ENCODE data around the gene ILF2.
"Not testable (repeated sequence)": the region's sequence is repeated elsewhere in the genome, so short reads cannot be mapped to it uniquely, and the experiment has no call there.

The ILF2 gene

DNA sequence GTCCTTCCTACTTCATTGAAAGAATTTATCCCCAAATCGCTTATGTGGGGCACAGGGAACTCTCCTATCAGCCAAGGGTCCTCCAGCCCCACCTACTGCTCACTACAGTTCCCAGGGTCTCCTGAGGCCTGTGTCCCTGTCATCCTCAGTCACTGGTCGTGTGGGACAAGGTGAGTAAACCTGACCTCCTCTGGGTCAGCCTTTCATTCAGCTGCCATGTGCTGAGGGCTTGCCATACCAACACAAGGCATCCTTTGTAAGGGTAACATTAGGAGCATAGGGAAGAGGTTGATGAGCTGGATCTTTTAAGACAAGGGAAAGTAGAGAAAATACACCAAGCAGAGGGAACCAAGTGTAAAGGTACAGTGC is 23.5 kb downstream of the ILF2 start:
- H3K36me3 Mint-ChIP-seq (ENCODE audit: low read depth): peaks cover 49% of the 10 kb centered on the region
- H3K27ac Mint-ChIP-seq: no peak overlapping the region
- no peaks in the 10 kb centered on the region for H3K27me3 Mint-ChIP-seq (ENCODE audit: low read depth)
- no peak overlapping the region for H3K4me3 Mint-ChIP-seq
- H3K9me3 Mint-ChIP-seq: no peaks in the 10 kb centered on the region
- H3K4me1 Mint-ChIP-seq (ENCODE audit: low read depth): peaks cover 39% of the 10 kb centered on the region

GRCh38 chr1:153646672-153647345 is 24.0 kb downstream of the ILF2 start:
- no peaks in the 10 kb centered on the region for H3K27me3 Mint-ChIP-seq (ENCODE audit: low read depth)
- peaks cover 54% of the 10 kb centered on the region for H3K36me3 Mint-ChIP-seq (ENCODE audit: low read depth)
- H3K27ac Mint-ChIP-seq: peak overlapping the region; percentile 29
- no peak overlapping the region for H3K4me3 Mint-ChIP-seq
- H3K4me1 Mint-ChIP-seq (ENCODE audit: low read depth): peaks cover 39% of the 10 kb centered on the region
- no peaks in the 10 kb centered on the region for H3K9me3 Mint-ChIP-seq

GRCh38 chr1:153643816-153644215 is 27.0 kb downstream of the ILF2 start:
- Mint-ChIP-seq H3K36me3 (ENCODE audit: low read depth) (peaks cover 68% of the 10 kb centered on the region), H3K4me1 (ENCODE audit: low read depth) (peaks cover 33% of the 10 kb centered on the region), H3K27me3 (ENCODE audit: low read depth) (no peaks in the 10 kb centered on the region), H3K4me3 (no peak overlapping the region), H3K9me3 (no peaks in the 10 kb centered on the region), H3K27ac (no peak overlapping the region)

- no peak overlapping the region for H3K4me3 Mint-ChIP-seq
- H3K27me3 Mint-ChIP-seq (ENCODE audit: low read depth): no peaks in the 10 kb centered on the region
- no peaks in the 10 kb centered on the region for H3K9me3 Mint-ChIP-seq
- H3K36me3 Mint-ChIP-seq (ENCODE audit: low read depth): peaks cover 68% of the 10 kb centered on the region
- peaks cover 33% of the 10 kb centered on the region for H3K4me1 Mint-ChIP-seq (ENCODE audit: low read depth)
- no peak overlapping the region for H3K27ac Mint-ChIP-seq
Observed at GRCh38 chr1:153643100-153643499, 27.7 kb downstream of the ILF2 start.

DNA sequence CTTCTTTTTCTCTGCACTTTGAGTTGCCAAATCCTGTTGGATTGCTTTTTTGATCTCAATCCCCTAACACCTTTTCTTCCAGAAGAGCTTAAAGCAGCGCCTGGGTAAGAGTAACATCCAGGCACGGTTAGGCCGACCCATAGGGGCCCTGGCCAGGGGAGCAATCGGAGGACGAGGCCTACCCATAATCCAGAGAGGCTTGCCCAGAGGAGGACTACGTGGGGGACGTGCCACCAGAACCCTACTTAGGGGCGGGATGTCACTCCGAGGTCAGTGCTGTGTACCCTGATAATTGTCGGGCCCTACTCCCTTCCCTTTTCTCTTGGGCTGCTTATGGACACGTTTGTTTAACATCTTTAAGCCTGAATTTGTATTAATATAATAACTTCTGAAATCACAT is 28.6 kb downstream of the ILF2 start:
- no peak overlapping the region for H3K27ac Mint-ChIP-seq
- H3K27me3 Mint-ChIP-seq (ENCODE audit: low read depth): no peaks in the 10 kb centered on the region
- peaks cover 34% of the 10 kb centered on the region for H3K4me1 Mint-ChIP-seq (ENCODE audit: low read depth)
- no peaks in the 10 kb centered on the region for H3K9me3 Mint-ChIP-seq
- no peak overlapping the region for H3K4me3 Mint-ChIP-seq
- H3K36me3 Mint-ChIP-seq (ENCODE audit: low read depth): peaks cover 70% of the 10 kb centered on the region

DNA sequence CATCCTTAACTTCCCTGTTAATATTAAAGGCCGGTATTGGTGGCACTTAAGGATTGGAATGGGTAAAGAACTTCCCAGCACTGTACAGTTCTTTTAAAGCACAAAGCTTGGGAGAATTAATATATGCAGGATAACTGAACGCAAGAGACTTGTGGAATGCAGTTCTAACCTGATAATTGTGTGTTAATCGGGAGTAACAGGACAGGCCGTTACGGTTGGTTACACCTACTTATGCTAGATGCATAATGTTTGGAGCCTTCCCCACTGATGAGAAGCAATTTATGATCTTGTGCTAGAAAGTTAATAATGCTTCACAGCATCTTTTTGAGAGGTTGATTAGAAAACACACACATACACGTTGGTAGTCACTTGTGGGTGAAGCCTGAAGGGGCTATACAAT is 29.9 kb downstream of the ILF2 start:
- Mint-ChIP-seq H3K27ac (no peak overlapping the region), H3K4me1 (ENCODE audit: low read depth) (peaks cover 35% of the 10 kb centered on the region), H3K4me3 (no peak overlapping the region), H3K27me3 (ENCODE audit: low read depth) (no peaks in the 10 kb centered on the region), H3K9me3 (no peaks in the 10 kb centered on the region), H3K36me3 (ENCODE audit: low read depth) (peaks cover 64% of the 10 kb centered on the region)

DNA sequence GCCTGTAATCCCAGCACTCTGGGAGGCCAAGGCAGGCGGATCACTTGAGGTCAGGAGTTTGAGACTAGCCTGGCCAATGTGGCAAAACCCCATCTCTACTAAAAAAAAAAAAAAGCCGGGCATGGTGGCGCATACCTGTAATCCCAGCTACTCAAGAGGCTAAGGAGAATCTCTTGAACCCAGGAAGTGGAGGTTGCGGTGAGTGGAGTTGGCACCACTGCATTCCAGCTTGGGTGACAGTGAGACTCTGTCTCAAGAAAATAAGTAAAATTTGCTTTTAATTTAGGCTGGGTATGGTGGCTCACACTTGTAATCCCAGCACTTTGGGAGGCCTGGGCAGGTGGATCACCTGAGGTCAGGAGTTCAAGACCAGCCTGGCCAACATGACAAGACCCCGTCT is 30.6 kb downstream of the ILF2 start:
- H3K4me3 Mint-ChIP-seq; H3K27me3 Mint-ChIP-seq (ENCODE audit: low read depth); H3K27ac Mint-ChIP-seq; H3K9me3 Mint-ChIP-seq: not testable (repeated sequence)
- peaks cover 29% of the 10 kb centered on the region for H3K4me1 Mint-ChIP-seq (ENCODE audit: low read depth)
- peaks cover 58% of the 10 kb centered on the region for H3K36me3 Mint-ChIP-seq (ENCODE audit: low read depth)

DNA sequence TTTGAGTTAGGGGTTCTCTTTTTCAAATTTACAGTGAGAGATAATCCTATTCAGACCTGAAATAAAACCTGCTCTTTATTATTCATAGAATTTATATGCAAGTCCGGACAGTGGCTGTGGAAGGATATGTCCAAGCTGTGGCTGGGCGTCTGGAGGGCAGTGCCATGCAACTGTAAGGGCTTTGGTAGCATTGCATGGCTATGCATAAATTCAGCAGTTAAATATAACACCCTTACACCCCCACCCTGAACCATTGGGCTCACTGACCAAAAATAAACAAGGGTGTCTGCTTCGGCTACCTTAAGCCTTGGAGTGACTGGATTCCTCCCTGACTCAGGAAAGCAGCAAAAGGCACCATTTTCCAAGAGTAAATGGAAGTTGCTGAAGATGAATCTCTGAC is 31.5 kb downstream of the ILF2 start:
- Mint-ChIP-seq H3K36me3 (ENCODE audit: low read depth) (peaks cover 53% of the 10 kb centered on the region), H3K4me1 (ENCODE audit: low read depth) (peaks cover 26% of the 10 kb centered on the region), H3K27ac (no peak overlapping the region)

GRCh38 chr1:153638261-153638660 is 32.5 kb downstream of the ILF2 start:
- Mint-ChIP-seq H3K27me3 (ENCODE audit: low read depth) (no peaks in the 10 kb centered on the region), H3K9me3 (no peaks in the 10 kb centered on the region), H3K36me3 (ENCODE audit: low read depth) (peaks cover 45% of the 10 kb centered on the region), H3K27ac (no peak overlapping the region), H3K4me1 (ENCODE audit: low read depth) (peaks cover 18% of the 10 kb centered on the region), H3K4me3 (no peak overlapping the region)

More for the DNA sequence above, 31.5 kb downstream of the ILF2 start:
- Mint-ChIP-seq H3K27me3 (ENCODE audit: low read depth) (no peaks in the 10 kb centered on the region), H3K9me3 (no peaks in the 10 kb centered on the region), H3K4me3 (no peak overlapping the region)

DNA sequence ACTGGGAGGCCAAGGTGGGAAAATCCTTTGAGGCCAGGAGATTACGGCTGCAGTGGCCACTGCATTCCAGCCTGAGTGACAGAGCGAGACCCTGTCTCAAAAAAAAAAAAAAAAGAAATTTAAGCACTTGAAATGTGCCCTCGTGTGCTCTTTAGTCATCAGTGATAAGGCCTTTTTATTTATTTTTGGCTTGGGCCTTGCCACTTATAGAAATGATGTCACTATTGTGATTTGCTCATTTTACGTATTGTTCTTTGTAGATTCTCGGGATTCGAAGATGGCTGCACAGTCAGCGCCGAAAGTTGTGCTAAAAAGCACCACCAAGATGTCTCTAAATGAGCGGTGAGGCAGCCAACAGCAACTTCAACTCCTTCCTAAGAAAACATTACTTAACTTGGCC is 34.5 kb downstream of the ILF2 start:
- no peaks in the 10 kb centered on the region for H3K27me3 Mint-ChIP-seq (ENCODE audit: low read depth)
- peak overlapping the region; percentile 67 for H3K4me3 Mint-ChIP-seq
- peaks cover 27% of the 10 kb centered on the region for H3K36me3 Mint-ChIP-seq (ENCODE audit: low read depth)
- no peaks in the 10 kb centered on the region for H3K9me3 Mint-ChIP-seq
- H3K4me1 Mint-ChIP-seq (ENCODE audit: low read depth): peaks cover 25% of the 10 kb centered on the region
- no peak overlapping the region for H3K27ac Mint-ChIP-seq

GRCh38 chr1:153635872-153636271 is 34.9 kb downstream of the ILF2 start:
- no peaks in the 10 kb centered on the region for H3K9me3 Mint-ChIP-seq
- peaks cover 23% of the 10 kb centered on the region for H3K36me3 Mint-ChIP-seq (ENCODE audit: low read depth)
- H3K4me1 Mint-ChIP-seq (ENCODE audit: low read depth): peaks cover 23% of the 10 kb centered on the region
- peak overlapping the region; percentile 67 for H3K4me3 Mint-ChIP-seq
- no peaks in the 10 kb centered on the region for H3K27me3 Mint-ChIP-seq (ENCODE audit: low read depth)
- no peak overlapping the region for H3K27ac Mint-ChIP-seq

- Mint-ChIP-seq H3K4me1 (ENCODE audit: low read depth) (peaks cover 23% of the 10 kb centered on the region), H3K9me3 (no peaks in the 10 kb centered on the region), H3K36me3 (ENCODE audit: low read depth) (peaks cover 19% of the 10 kb centered on the region), H3K27ac (peak within 1 kb of the TSS; percentile 100), H3K4me3 (peak within 1 kb of the TSS; percentile 94), H3K27me3 (ENCODE audit: low read depth) (no peaks in the 10 kb centered on the region)
Observed at GRCh38 chr1:153633754-153634665, 36.8 kb downstream of the ILF2 start, which contains the start of gene CHTOP. TSS of gene CHTOP (plus strand) at chr1:153634066. CDS start at chr1:153636589, 2,523 bp downstream.

DNA sequence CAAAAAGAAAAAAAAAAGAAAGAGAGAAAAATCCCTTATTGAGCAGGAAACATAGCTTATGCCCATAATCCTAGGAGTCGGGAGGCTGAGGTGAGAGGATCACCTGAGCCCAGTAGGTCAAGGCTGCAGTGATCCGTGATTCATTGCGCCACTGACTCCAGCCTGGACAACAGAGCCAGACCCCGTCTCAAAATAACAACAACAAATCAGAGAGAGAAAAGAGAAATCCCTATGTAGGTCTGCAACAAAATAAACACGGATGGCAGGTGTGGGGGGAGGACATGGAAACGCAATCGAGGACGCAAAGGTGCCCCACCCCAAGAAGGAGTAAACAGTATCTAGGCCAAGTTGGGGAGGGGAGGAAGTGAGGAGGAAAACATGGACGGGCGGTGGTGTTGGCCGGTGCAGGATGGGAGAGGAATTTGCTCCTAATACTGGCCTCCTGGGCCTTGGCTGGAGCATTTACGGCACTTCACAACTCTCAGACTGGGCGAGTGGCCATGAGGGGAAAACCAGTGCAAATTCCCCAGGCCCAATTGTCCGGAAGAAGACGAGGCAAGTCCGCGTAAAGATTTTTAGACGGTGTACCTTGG is 37.5 kb downstream of the ILF2 start:
- peaks cover 23% of the 10 kb centered on the region for H3K4me1 Mint-ChIP-seq (ENCODE audit: low read depth)
- H3K27me3 Mint-ChIP-seq (ENCODE audit: low read depth): no peaks in the 10 kb centered on the region
- H3K4me3 Mint-ChIP-seq: peak overlapping the region; percentile 94
- H3K27ac Mint-ChIP-seq: peak overlapping the region; percentile 100
- H3K36me3 Mint-ChIP-seq (ENCODE audit: low read depth): peaks cover 18% of the 10 kb centered on the region
- H3K9me3 Mint-ChIP-seq: no peaks in the 10 kb centered on the region

DNA sequence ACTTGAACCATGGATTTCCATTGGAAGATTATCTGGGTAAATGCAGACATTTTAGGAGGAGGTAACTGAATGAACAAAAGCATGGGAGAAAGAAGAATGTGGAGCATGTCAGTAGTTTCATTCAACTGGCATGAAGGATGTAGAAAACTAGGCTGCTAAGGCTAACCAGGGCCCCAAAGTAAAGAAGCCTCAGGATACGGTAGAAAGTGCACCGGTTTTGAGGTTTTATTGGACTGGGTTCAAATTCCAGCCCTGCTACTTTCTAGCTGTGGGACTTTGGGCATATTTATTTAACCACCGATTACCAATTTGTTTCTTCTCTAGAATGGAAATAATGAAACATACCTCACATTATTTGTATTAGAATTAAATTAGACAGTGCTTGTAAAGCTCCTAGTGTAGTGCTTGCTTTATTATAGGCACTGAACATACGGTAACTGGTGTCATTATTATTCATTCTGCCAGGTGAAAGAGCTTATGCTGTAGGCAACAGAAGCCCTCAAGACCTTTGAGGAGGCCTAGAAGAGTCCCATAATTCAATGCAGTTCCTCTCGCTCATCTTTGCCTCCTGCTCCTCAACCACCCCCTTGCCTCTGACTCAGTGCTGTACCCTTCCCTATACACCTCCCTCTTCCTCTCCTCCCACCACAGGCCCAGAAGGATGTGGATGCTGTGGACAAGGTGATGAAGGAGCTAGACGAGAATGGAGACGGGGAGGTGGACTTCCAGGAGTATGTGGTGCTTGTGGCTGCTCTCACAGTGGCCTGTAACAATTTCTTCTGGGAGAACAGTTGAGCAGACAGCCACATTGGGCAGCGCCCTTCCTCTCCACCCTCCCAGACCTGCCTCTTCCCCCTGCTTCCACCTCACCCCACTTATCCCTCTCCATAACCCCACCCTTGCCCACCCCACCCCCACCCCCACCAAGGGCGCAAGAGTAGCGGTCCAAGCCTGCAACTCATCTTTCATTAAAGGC is 39.5 kb downstream of the ILF2 start:
- H3K4me1 Mint-ChIP-seq (ENCODE audit: low read depth): peaks cover 12% of the 10 kb centered on the region
- H3K36me3 Mint-ChIP-seq (ENCODE audit: low read depth): peaks cover 6% of the 10 kb centered on the region
- H3K27ac Mint-ChIP-seq: no peak overlapping the region
- H3K9me3 Mint-ChIP-seq: no peaks in the 10 kb centered on the region
- no peaks in the 10 kb centered on the region for H3K27me3 Mint-ChIP-seq (ENCODE audit: low read depth)
- no peak overlapping the region for H3K4me3 Mint-ChIP-seq

Measured in T-helper 1 cell treated with Interleukin-12 subunit alpha and Interleukin-12 subunit beta and Interleukin-4 antibody, amounts not matched to agents 30 μg/mL and 1 μg/mL, for 36 hours (primary cell).